GM19372 (cell line): ENCODE data around the gene PAPOLA.

Source experiments
- ATAC-seq: cut with Tn5 transposase; IDR thresholded peaks from one replicate; pipeline ENCODE4 v1.9.1; 2021; ENCODE audit warnings: mild to moderate bottlenecking, low read depth, moderate library complexity; ENCODE audit not compliant: unreplicated experiment

PAPOLA gene

GRCh38 chr14:96614481-96614881 lies 112.3 kb downstream of the PAPOLA start:
- no peak for ATAC-seq

GRCh38 chr14:96616161-96616721 lies 114.1 kb downstream of the PAPOLA start:
- ATAC-seq, result no peak
